Measurements from ENCODE around the gene TRAPPC14. TPM values are rescaled to one million over a fixed set of nuclear protein-coding genes. Genes with fewer than 3 reads are reported as not detected.

TRAPPC14 gene
- total RNA-seq, 4 donors from 2014 or later: 6.9 to 36.9 (median 12.7) TPM

GRCh38 chr7:100122568-100122967, 36.0 kb downstream of the TRAPPC14 start:
- H3K9me3 ChIP-seq: no peaks in the 10 kb centered on the region
- no peaks in the 10 kb centered on the region for H3K27me3 ChIP-seq
- TF ChIP-seq CTCF (IDR thresholded peaks at IDR 0.05): no peak
- TF ChIP-seq POLR2A (IDR thresholded peaks at IDR 0.05): no peak
- no peak for TF ChIP-seq EP300 (IDR thresholded peaks at IDR 0.05)
- peaks cover 0 to 34% (median 0%) of the 10 kb centered on the region in 3 donors for H3K36me3 ChIP-seq
- DNase-seq (ENCODE audit: low spot score in 2 of 2): no peak
- peaks cover 0 to 46% (median 27%) of the 10 kb centered on the region in 4 donors for H3K4me1 ChIP-seq
- WGBS, 2 donors: 67 to 95% methylated on average over 1 of the region's 1 CpG
- no peak overlapping the region for H3K27ac ChIP-seq
- H3K4me3 ChIP-seq: no peak overlapping the region

- TF ChIP-seq EP300 (IDR thresholded peaks at IDR 0.05) (no peak), POLR2A (IDR thresholded peaks at IDR 0.05) (no peak), CTCF (IDR thresholded peaks at IDR 0.05) (no peak)
- Histone ChIP-seq H3K4me3 (no peak overlapping the region), H3K4me1 (peaks cover 0 to 44% (median 26%) of the 10 kb centered on the region in 4 donors), H3K27me3 (no peaks in the 10 kb centered on the region), H3K9me3 (no peaks in the 10 kb centered on the region), H3K36me3 (peaks cover 0 to 34% (median 0%) of the 10 kb centered on the region in 3 donors), H3K27ac (no peak overlapping the region)
- 44 to 63% methylated on average over 13 of the region's 13 CpGs for WGBS, 2 donors
- no peak for DNase-seq (ENCODE audit: low spot score in 2 of 2)
Measured at GRCh38 chr7:100122067-100122466, 36.5 kb downstream of the TRAPPC14 start.

GRCh38 chr7:100120733-100121036, 37.8 kb downstream of the TRAPPC14 start:
- 16 to 41% methylated on average over 1 of the region's 1 CpG for WGBS, 2 donors
- DNase-seq (ENCODE audit: low spot score in 2 of 2): no peak
- peak overlapping the region in 3 of 4 donors; percentile 65 to 85 (median 73) for H3K4me3 ChIP-seq
- no peaks in the 10 kb centered on the region for H3K9me3 ChIP-seq
- peaks cover 0 to 40% (median 0%) of the 10 kb centered on the region in 3 donors for H3K36me3 ChIP-seq
- TF ChIP-seq CTCF (IDR thresholded peaks at IDR 0.05) (no peak), EP300 (IDR thresholded peaks at IDR 0.05) (no peak), POLR2A (IDR thresholded peaks at IDR 0.05) (no peak)
- H3K27me3 ChIP-seq: no peaks in the 10 kb centered on the region
- H3K4me1 ChIP-seq: peaks cover 0 to 37% (median 20%) of the 10 kb centered on the region in 4 donors
- peak overlapping the region in 3 of 4 donors; percentile 83 to 91 (median 84) for H3K27ac ChIP-seq

- H3K27ac ChIP-seq: peak overlapping the region; percentile 79 to 91 (median 84)
- whole genome bisulfite sequencing, 2 donors: 11% methylated on average over 19 of the region's 19 CpGs
- H3K27me3 ChIP-seq: no peaks in the 10 kb centered on the region
- TF ChIP-seq POLR2A (IDR thresholded peaks at IDR 0.05): no peak
- TF ChIP-seq EP300 (IDR thresholded peaks at IDR 0.05): no peak
- TF ChIP-seq CTCF (IDR thresholded peaks at IDR 0.05): no peak
- H3K4me1 ChIP-seq: peaks cover 0 to 32% (median 18%) of the 10 kb centered on the region in 4 donors
- peaks cover 0 to 42% (median 0%) of the 10 kb centered on the region in 3 donors for H3K36me3 ChIP-seq
- peak; percentile 51 to 72 for DNase-seq (ENCODE audit: low spot score in 2 of 2)
- H3K9me3 ChIP-seq: no peaks in the 10 kb centered on the region
- H3K4me3 ChIP-seq: peak overlapping the region; percentile 61 to 85 (median 69)
Measured at GRCh38 chr7:100119970-100120732, 38.4 kb downstream of the TRAPPC14 start.

Data from tibial nerve (tissue), 4 donors.